ENCODE results near the gene DHRS4L2. TPM values are rescaled to one million over a fixed set of nuclear protein-coding genes. Genes with fewer than 3 reads are reported as not detected.
"Not testable (repeated sequence)": the region's sequence is repeated elsewhere in the genome, so short reads cannot be mapped to it uniquely, and the experiment has no call there.

Gene DHRS4L2
- total RNA-seq, 4 donors from 2014 or later, result 18.1 to 38.9 (median 27.6) TPM

DNA sequence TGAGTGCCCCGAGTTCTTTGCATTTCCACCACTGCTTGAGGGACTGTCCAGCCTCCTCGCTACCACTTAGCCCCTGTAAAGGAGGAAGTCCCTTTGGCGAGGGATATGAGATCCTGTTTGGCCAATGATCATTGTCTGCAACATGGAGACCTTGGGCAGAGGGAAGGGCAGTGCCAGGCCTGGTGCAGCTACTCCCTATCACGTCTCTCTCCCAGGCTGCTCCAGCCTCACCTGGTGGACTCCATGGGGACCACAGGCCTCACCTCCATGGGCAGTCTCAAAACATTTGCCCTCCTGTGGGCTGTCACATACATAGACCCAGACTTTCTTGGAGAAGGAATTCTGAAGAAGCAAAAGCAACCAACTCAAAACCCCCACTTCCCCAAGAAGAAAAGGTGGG is 47.0 kb downstream of the DHRS4L2 start:
- intact Hi-C loops (cut with DNase I; ENCODE audit: low total_unique reads); DNase-seq; H3K27me3 ChIP-seq; H3K9me3 ChIP-seq; H3K36me3 ChIP-seq: not testable (repeated sequence)
- peak overlapping the region in 3 of 4 donors; percentile 49 to 61 (median 56) for H3K4me3 ChIP-seq
- peak overlapping the region; percentile 91 to 97 (median 95) for H3K27ac ChIP-seq
- peaks cover 0 to 21% (median 7%) of the 10 kb centered on the region in 4 donors for H3K4me1 ChIP-seq
- WGBS, 2 donors (ENCODE audit: low coverage in 1 of 2), result 28% methylated on average over 2 of the region's 4 CpGs; no CpG with 5 or more reads in 1 of the 2 donors
- TF ChIP-seq, protein P1, sequence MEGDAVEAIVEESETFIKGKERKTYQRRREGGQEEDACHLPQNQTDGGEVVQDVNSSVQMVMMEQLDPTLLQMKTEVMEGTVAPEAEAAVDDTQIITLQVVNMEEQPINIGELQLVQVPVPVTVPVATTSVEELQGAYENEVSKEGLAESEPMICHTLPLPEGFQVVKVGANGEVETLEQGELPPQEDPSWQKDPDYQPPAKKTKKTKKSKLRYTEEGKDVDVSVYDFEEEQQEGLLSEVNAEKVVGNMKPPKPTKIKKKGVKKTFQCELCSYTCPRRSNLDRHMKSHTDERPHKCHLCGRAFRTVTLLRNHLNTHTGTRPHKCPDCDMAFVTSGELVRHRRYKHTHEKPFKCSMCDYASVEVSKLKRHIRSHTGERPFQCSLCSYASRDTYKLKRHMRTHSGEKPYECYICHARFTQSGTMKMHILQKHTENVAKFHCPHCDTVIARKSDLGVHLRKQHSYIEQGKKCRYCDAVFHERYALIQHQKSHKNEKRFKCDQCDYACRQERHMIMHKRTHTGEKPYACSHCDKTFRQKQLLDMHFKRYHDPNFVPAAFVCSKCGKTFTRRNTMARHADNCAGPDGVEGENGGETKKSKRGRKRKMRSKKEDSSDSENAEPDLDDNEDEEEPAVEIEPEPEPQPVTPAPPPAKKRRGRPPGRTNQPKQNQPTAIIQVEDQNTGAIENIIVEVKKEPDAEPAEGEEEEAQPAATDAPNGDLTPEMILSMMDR (IDR thresholded peaks at IDR 0.05), result peak in 2 of 5 experiments; percentile 27 to 54
- in situ Hi-C loops (cut with MboI; ENCODE audit: low pct_ligation_motif_present in 1 of 4, low pct_unique_long_range_greater_than_20kb in 1 of 4, low sequenced_read_pairs in 3 of 4), result loop anchor here in 2 of 4 donors (5.0 to 10.0 kb wide), 2 partner anchors 48 to 61 kb away; partner anchors contain the start of gene DHRS4L2 (in 1 of the 2)

DNA sequence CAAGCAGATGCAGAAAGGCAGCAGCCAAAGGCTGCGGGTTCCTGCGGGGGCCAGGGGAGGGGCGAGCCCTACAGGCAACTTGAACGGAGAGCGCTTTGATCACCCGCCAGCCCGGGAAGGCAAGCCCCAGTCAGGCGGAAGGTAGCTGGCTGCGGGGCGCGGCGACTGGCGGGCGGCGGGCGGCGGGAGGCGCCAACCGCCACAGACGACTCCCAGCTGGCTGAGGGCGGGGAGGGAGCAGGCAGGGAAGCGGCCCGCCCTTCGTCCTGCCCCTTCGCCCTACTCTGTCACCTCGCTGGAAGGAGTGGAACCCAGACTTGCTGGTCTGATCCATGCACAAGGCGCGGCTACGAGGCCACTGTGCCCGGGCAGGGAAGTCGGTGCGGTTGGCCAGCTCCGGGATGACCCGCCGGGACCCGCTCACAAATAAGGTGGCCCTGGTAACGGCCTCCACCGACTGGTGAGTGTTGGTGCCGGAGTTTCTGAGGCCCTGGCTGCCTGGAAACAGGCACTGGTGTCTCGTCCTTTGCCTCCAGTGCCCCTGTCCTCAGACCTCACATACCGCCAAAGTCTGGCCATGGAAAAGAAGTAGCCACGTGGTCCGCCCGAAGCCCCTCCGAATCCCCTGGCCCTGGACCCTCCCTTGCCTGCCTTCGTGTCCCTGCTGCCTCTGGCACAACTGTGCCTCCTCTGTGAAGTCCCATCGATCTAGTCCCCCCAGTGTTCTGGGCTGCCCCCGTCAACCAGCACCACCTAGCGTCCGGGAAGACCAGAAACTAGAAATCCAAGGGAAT is 47.6 kb downstream of the DHRS4L2 start:
- H3K9me3 ChIP-seq, result peaks cover 0 to under 1% of the 10 kb centered on the region in 2 donors
- peaks cover 0 to 21% (median 7%) of the 10 kb centered on the region in 4 donors for H3K4me1 ChIP-seq
- in situ Hi-C loops (cut with MboI; ENCODE audit: low pct_ligation_motif_present in 1 of 4, low pct_unique_long_range_greater_than_20kb in 1 of 4, low sequenced_read_pairs in 3 of 4) (loop anchor here in 2 of 4 donors (5.0 to 10.0 kb wide), 2 partner anchors 49 to 62 kb away; partner anchors contain the start of gene DHRS4L2 (in 1 of the 2)), intact Hi-C loops (cut with DNase I; ENCODE audit: low total_unique reads) (no loop called here)
- no peaks in the 10 kb centered on the region for H3K36me3 ChIP-seq
- H3K4me3 ChIP-seq, result peak overlapping the region; percentile 49 to 62 (median 58)
- TF ChIP-seq, protein P1 (IDR thresholded peaks at IDR 0.05), result peak; percentile 76 to 85 (median 77)
- TF ChIP-seq EP300 (IDR thresholded peaks at IDR 0.05; ENCODE audit: low read depth) (no peak), POLR2A (IDR thresholded peaks at IDR 0.05) (peak; percentile 77), POLR2AphosphoS5 (IDR thresholded peaks at IDR 0.05) (peak; percentile 31 to 77 (median 40))
- 0% methylated on average over 41 of the region's 50 CpGs; no CpG with 5 or more reads in 1 of the 2 donors for WGBS, 2 donors (ENCODE audit: low coverage in 1 of 2)
- no peaks in the 10 kb centered on the region for H3K27me3 ChIP-seq
- peak overlapping the region; percentile 91 to 97 (median 95) for H3K27ac ChIP-seq
- DNase-seq, result peak; percentile 92

DNA sequence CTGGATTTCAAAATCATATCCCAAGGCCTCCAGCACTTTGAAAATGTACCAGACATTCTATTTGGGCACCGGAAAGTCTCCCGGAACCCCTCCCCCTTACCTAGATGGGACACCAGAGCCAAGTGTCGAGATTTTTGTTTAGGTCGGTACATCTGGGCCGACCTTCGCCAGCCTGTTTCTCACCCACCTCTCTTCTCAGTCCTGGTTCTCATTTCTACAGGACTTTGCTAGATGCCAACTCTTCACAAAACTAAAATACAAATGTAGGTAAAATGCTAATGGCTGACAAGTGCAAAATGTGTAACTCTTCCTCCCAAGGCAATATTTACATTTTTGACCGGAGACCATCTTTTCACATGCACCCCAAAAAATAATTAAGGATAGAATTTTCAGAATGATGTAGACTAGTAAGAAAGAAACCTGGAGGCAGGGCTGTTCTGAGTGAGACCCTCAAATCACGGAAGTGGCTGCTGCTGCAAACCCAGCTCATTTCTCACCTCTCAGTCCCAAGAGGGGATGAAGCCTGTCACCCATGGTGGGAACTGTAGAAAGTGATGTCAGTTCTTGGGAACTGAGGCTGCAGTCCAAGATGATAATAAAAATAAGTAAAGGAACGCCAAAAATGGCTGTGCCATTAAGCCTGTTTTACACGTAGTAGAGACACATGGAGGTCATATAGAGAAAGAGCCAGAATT is 48.4 kb downstream of the DHRS4L2 start:
- TF ChIP-seq, protein P1 (IDR thresholded peaks at IDR 0.05), result peak in 1 of 5 experiments; percentile 7
- H3K36me3 ChIP-seq; intact Hi-C loops (cut with DNase I; ENCODE audit: low total_unique reads); H3K27me3 ChIP-seq; DNase-seq; H3K9me3 ChIP-seq: not testable (repeated sequence)
- peak overlapping the region; percentile 91 to 97 (median 95) for H3K27ac ChIP-seq
- in situ Hi-C loops (cut with MboI; ENCODE audit: low pct_ligation_motif_present in 1 of 4, low pct_unique_long_range_greater_than_20kb in 1 of 4, low sequenced_read_pairs in 3 of 4), result loop anchor here in 2 of 4 donors (5.0 to 10.0 kb wide), 2 partner anchors 50 to 62 kb away; partner anchors contain the start of gene DHRS4L2 (in 1 of the 2)
- WGBS, 2 donors (ENCODE audit: low coverage in 1 of 2), result 35 to 36% methylated on average over 4 to 10 of the region's 10 CpGs
- peak overlapping the region in 3 of 4 donors; percentile 49 to 61 (median 56) for H3K4me3 ChIP-seq
- H3K4me1 ChIP-seq, result peaks cover 0 to 21% (median 7%) of the 10 kb centered on the region in 4 donors

DNA sequence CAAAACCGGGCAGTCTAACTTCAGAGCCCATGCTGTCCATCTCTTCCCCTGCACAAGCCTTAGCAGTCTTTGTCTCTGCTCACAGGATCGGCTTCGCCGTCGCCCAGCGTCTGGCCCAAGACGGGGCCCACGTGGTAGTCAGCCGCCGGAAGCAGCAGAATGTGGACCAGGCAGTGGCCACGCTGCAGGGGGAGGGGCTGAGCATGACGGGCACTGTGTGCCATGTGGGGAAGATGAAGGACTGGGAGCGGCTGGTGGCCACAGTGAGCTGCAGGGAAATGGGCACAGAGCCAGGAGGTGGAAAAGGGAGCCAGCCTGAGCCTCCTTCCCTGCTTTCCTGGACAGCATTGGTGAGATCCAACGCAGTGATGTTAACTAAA is 48.9 kb downstream of the DHRS4L2 start:
- no peak overlapping the region for H3K27ac ChIP-seq
- no peak overlapping the region for H3K4me3 ChIP-seq
- DNase-seq, result peak; percentile 56
- peaks cover 0 to 21% (median 7%) of the 10 kb centered on the region in 4 donors for H3K4me1 ChIP-seq
- 85 to 88% methylated on average over 1 to 14 of the region's 14 CpGs for WGBS, 2 donors (ENCODE audit: low coverage in 1 of 2)
- no peaks in the 10 kb centered on the region for H3K27me3 ChIP-seq
- no peak for TF ChIP-seq POLR2AphosphoS5 (IDR thresholded peaks at IDR 0.05)
- TF ChIP-seq, protein P1 (IDR thresholded peaks at IDR 0.05), result no peak
- TF ChIP-seq EP300 (IDR thresholded peaks at IDR 0.05; ENCODE audit: low read depth), result no peak
- no peak for TF ChIP-seq POLR2A (IDR thresholded peaks at IDR 0.05)
- intact Hi-C loops (cut with DNase I; ENCODE audit: low total_unique reads) (no loop called here), in situ Hi-C loops (cut with MboI; ENCODE audit: low pct_ligation_motif_present in 1 of 4, low pct_unique_long_range_greater_than_20kb in 1 of 4, low sequenced_read_pairs in 3 of 4) (loop anchor here in 2 of 4 donors (5.0 to 10.0 kb wide), 2 partner anchors 50 to 63 kb away; partner anchors contain the start of gene DHRS4L2 (in 1 of the 2))
- no peaks in the 10 kb centered on the region for H3K36me3 ChIP-seq
- no peaks in the 10 kb centered on the region for H3K9me3 ChIP-seq

All from transverse colon (tissue), 4 donors.